ENCODE results near the gene NFYC.

GRCh38 chr1:40665335-40666171, 26.0 kb upstream of the NFYC start, which contains the start of gene RIMS3:
- TF ChIP-seq EZH2 (IDR thresholded peaks at IDR 0.05) (no peak), POLR2AphosphoS5 (IDR thresholded peaks at IDR 0.05; ENCODE audit: borderline replicate concordance, low read depth, low read length) (no peak; the same call in 1 of the 2 replicates)
